Measurements from ENCODE around the gene ITGA1.
A peak's percentile ranks its signal among the peaks of the same experiment; 100 is the strongest.

The ITGA1 gene

DNA sequence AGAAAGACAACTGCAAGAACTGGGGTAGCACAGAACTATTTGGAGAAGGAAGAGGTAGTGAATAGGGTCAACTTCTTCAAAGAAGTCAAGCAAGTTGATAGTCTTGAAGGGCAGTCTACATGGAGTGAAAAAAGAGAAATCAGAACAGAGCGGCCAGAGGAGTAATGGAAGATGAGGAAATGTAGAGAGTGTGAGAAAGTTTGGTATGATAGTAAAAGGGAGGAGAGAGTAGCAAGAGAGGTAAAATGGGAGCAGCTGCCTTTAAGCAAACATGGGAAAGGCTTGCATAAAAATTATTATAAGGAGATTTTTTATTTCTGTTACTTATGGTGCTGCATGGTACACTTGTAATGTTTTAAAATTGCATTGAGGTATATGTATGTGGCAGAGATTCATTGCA lies 208.2 kb downstream of the ITGA1 start:
- Histone ChIP-seq H3K36me3 (replicated peaks in 1 of 2; ENCODE audit: control insufficient read depth in 2 of 2, insufficient read depth in 2 of 2, low read length in 2 of 2) (no peaks in the 10 kb centered on the region), H3K4ac (ENCODE audit: low read length) (no peak overlapping the region), H3K27me3 (ENCODE audit: control insufficient read depth in 3 of 3, insufficient read depth in 3 of 3, low read depth in 1 of 3, low read length in 3 of 3) (no peaks in the 10 kb centered on the region), H3K4me3 (ENCODE audit: low read length in 2 of 2) (no peak overlapping the region), H2AK5ac (ENCODE audit: low read depth, low read length) (no peak overlapping the region), H2BK12ac (ENCODE audit: low read length) (no peak overlapping the region), H3K18ac (ENCODE audit: low read length) (no peak overlapping the region), H3K4me2 (ENCODE audit: insufficient read depth, low read length, poor library complexity, severe bottlenecking) (no peak overlapping the region), H3K27ac (replicated peaks; ENCODE audit: low read length) (no peak overlapping the region), H4K91ac (ENCODE audit: low read depth, low read length, poor library complexity) (no peak overlapping the region), H2AFZ (ENCODE audit: low read length) (no peak overlapping the region), H3K4me1 (ENCODE audit: control insufficient read depth in 2 of 2, insufficient read depth in 1 of 2, low read depth in 1 of 2, low read length in 2 of 2) (peaks cover 2 to 13% of the 10 kb centered on the region in 2 donors), H3K79me1 (ENCODE audit: low read depth, low read length) (no peaks in the 10 kb centered on the region), H4K8ac (ENCODE audit: low read depth, low read length) (no peak overlapping the region), H2BK120ac (ENCODE audit: low read depth, low read length) (no peak overlapping the region), H2BK5ac (ENCODE audit: low read length) (no peak overlapping the region), H3K14ac (ENCODE audit: low read length) (no peak overlapping the region), H2BK15ac (ENCODE audit: low read length) (no peak overlapping the region), H3K23ac (ENCODE audit: low read depth, low read length, poor library complexity) (no peak overlapping the region), H3K9ac (ENCODE audit: low read depth, low read length, poor library complexity) (no peak overlapping the region), H3K9me3 (replicated peaks in 1 of 2; ENCODE audit: control insufficient read depth in 2 of 2, insufficient read depth in 1 of 2, low read depth in 1 of 2, low read length in 2 of 2) (no peaks in the 10 kb centered on the region)
- 100% methylated on average over 1 of the region's 1 CpG for WGBS, 2 donors (ENCODE audit: extremely low coverage in 2 of 2, insufficient read length in 2 of 2, insufficient replicate concordance in 1 of 2)
- DNase-seq (ENCODE audit: low spot score), result no peak

DNA sequence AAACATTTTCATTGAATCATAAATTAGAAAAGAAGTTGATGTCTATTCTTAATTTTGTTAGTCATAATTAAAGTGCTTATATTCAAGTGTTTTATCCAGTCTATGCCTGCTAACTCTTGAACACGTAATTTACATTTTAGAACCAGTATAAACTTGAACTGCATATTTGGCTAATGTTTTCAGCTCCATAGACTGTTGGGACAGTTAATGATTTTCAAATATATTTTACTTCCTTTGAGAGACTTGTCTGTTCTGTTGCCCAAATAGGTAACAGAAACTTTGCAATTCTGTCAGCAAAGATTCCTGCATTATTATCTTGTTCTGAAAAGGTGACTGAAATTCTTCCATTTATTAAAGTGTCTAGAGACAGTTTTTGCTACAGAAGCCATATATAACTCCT lies 209.3 kb downstream of the ITGA1 start:
- Histone ChIP-seq H3K79me1 (ENCODE audit: low read depth, low read length) (no peaks in the 10 kb centered on the region), H2BK120ac (ENCODE audit: low read depth, low read length) (no peak overlapping the region), H4K91ac (ENCODE audit: low read depth, low read length, poor library complexity) (no peak overlapping the region), H2AK5ac (ENCODE audit: low read depth, low read length) (no peak overlapping the region), H3K4me1 (ENCODE audit: control insufficient read depth in 2 of 2, insufficient read depth in 1 of 2, low read depth in 1 of 2, low read length in 2 of 2) (peaks cover 2 to 13% of the 10 kb centered on the region in 2 donors), H3K14ac (ENCODE audit: low read length) (no peak overlapping the region), H3K18ac (ENCODE audit: low read length) (no peak overlapping the region), H2AFZ (ENCODE audit: low read length) (no peak overlapping the region), H2BK12ac (ENCODE audit: low read length) (no peak overlapping the region), H3K27me3 (ENCODE audit: control insufficient read depth in 3 of 3, insufficient read depth in 3 of 3, low read depth in 1 of 3, low read length in 3 of 3) (no peaks in the 10 kb centered on the region), H3K4ac (ENCODE audit: low read length) (no peak overlapping the region), H4K8ac (ENCODE audit: low read depth, low read length) (no peak overlapping the region), H3K23ac (ENCODE audit: low read depth, low read length, poor library complexity) (no peak overlapping the region), H3K36me3 (replicated peaks in 1 of 2; ENCODE audit: control insufficient read depth in 2 of 2, insufficient read depth in 2 of 2, low read length in 2 of 2) (no peaks in the 10 kb centered on the region), H3K9me3 (replicated peaks in 1 of 2; ENCODE audit: control insufficient read depth in 2 of 2, insufficient read depth in 1 of 2, low read depth in 1 of 2, low read length in 2 of 2) (no peaks in the 10 kb centered on the region), H3K4me2 (ENCODE audit: insufficient read depth, low read length, poor library complexity, severe bottlenecking) (no peak overlapping the region), H3K27ac (replicated peaks; ENCODE audit: low read length) (no peak overlapping the region), H3K9ac (ENCODE audit: low read depth, low read length, poor library complexity) (no peak overlapping the region), H3K4me3 (ENCODE audit: low read length in 2 of 2) (no peak overlapping the region), H2BK15ac (ENCODE audit: low read length) (no peak overlapping the region), H2BK5ac (ENCODE audit: low read length) (no peak overlapping the region)
- no CpG with 5 or more reads among the region's 1 CpG for WGBS, 2 donors (ENCODE audit: extremely low coverage in 2 of 2, insufficient read length in 2 of 2, insufficient replicate concordance in 1 of 2)
- DNase-seq (ENCODE audit: low spot score), result no peak

DNA sequence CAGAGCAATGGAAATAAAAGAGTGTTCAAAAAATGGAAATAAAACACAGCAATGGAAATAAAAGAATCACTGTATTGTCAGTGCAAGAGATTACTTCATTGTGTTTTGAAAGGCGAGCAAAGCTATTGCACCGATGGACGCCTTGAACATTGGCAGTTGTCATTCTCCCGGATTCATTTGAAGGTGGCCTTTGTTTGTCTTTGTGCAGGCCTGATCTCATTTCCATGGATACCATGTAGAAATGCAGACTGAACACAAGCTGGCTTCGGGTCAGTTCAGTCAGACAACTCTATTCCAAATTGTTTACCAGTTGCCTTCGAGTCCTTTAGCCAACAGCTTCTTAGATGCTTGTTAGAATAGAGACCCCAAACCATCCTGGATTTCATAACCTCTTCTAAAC lies 209.7 kb downstream of the ITGA1 start:
- no peak overlapping the region for H3K27ac ChIP-seq (replicated peaks; ENCODE audit: low read length)
- H3K27me3 ChIP-seq (ENCODE audit: control insufficient read depth in 3 of 3, insufficient read depth in 3 of 3, low read depth in 1 of 3, low read length in 3 of 3), result no peaks in the 10 kb centered on the region
- H2BK15ac ChIP-seq (ENCODE audit: low read length), result no peak overlapping the region
- no peak overlapping the region for H2BK12ac ChIP-seq (ENCODE audit: low read length)
- no peak overlapping the region for H3K14ac ChIP-seq (ENCODE audit: low read length)
- DNase-seq (ENCODE audit: low spot score), result peak; percentile 68
- H2AK5ac ChIP-seq (ENCODE audit: low read depth, low read length), result no peak overlapping the region
- H3K18ac ChIP-seq (ENCODE audit: low read length), result no peak overlapping the region
- peaks cover 2 to 13% of the 10 kb centered on the region in 2 donors for H3K4me1 ChIP-seq (ENCODE audit: control insufficient read depth in 2 of 2, insufficient read depth in 1 of 2, low read depth in 1 of 2, low read length in 2 of 2)
- H3K4me2 ChIP-seq (ENCODE audit: insufficient read depth, low read length, poor library complexity, severe bottlenecking), result no peak overlapping the region
- no peaks in the 10 kb centered on the region for H3K36me3 ChIP-seq (replicated peaks in 1 of 2; ENCODE audit: control insufficient read depth in 2 of 2, insufficient read depth in 2 of 2, low read length in 2 of 2)
- H2BK120ac ChIP-seq (ENCODE audit: low read depth, low read length), result no peak overlapping the region
- no peak overlapping the region for H3K4me3 ChIP-seq (ENCODE audit: low read length in 2 of 2)
- no peaks in the 10 kb centered on the region for H3K79me1 ChIP-seq (ENCODE audit: low read depth, low read length)
- no peak overlapping the region for H2AFZ ChIP-seq (ENCODE audit: low read length)
- H2BK5ac ChIP-seq (ENCODE audit: low read length), result no peak overlapping the region
- H3K23ac ChIP-seq (ENCODE audit: low read depth, low read length, poor library complexity), result no peak overlapping the region
- no peak overlapping the region for H3K4ac ChIP-seq (ENCODE audit: low read length)
- no peak overlapping the region for H4K91ac ChIP-seq (ENCODE audit: low read depth, low read length, poor library complexity)
- no peak overlapping the region for H4K8ac ChIP-seq (ENCODE audit: low read depth, low read length)
- no peaks in the 10 kb centered on the region for H3K9me3 ChIP-seq (replicated peaks in 1 of 2; ENCODE audit: control insufficient read depth in 2 of 2, insufficient read depth in 1 of 2, low read depth in 1 of 2, low read length in 2 of 2)
- H3K9ac ChIP-seq (ENCODE audit: low read depth, low read length, poor library complexity), result no peak overlapping the region
- no CpG with 5 or more reads among the region's 6 CpGs for WGBS, 2 donors (ENCODE audit: extremely low coverage in 2 of 2, insufficient read length in 2 of 2, insufficient replicate concordance in 1 of 2)

DNA sequence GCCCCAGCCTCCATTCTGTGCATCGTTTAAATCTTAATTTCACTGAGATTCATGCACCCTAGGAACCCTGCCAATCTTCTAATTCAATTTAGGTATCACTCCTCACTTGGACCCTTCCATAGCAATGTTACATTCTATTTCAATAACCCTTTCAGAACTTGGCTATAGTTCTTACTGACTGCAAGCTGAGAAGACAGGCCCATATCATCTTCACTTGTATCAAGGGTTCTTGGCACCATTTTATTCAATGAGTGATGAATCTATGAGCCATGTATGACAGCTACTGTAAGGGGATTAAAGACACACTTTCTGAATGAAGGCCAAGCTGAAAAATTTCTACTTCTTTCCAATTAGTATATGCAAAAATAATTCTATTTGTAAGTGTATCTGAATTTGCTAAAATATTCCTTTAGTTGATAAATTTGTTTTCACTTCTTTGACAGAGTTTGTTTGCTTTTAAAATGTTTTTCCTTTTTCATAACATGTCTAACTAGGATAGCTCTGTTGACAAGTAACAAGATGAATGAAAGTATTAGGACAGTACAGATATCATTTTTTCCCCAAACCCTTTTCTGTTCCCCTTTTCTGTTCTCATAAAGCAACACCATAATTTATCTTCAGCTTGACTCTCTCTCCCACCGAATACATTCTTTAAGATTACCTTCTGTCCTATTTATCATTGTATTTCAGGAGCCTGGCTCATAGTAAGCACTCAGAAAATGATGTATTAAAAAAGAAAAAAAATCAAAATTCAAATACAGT lies 211.0 kb downstream of the ITGA1 start:
- Histone ChIP-seq H3K4ac (ENCODE audit: low read length) (no peak overlapping the region), H4K91ac (ENCODE audit: low read depth, low read length, poor library complexity) (no peak overlapping the region), H2BK15ac (ENCODE audit: low read length) (no peak overlapping the region), H2BK120ac (ENCODE audit: low read depth, low read length) (no peak overlapping the region), H3K4me1 (ENCODE audit: control insufficient read depth in 2 of 2, insufficient read depth in 1 of 2, low read depth in 1 of 2, low read length in 2 of 2) (peaks cover 2 to 13% of the 10 kb centered on the region in 2 donors), H2AFZ (ENCODE audit: low read length) (no peak overlapping the region), H3K79me1 (ENCODE audit: low read depth, low read length) (no peaks in the 10 kb centered on the region), H3K4me3 (ENCODE audit: low read length in 2 of 2) (no peak overlapping the region), H2AK5ac (ENCODE audit: low read depth, low read length) (no peak overlapping the region), H3K23ac (ENCODE audit: low read depth, low read length, poor library complexity) (no peak overlapping the region), H3K9ac (ENCODE audit: low read depth, low read length, poor library complexity) (no peak overlapping the region), H4K8ac (ENCODE audit: low read depth, low read length) (no peak overlapping the region), H3K4me2 (ENCODE audit: insufficient read depth, low read length, poor library complexity, severe bottlenecking) (no peak overlapping the region), H3K27me3 (ENCODE audit: control insufficient read depth in 3 of 3, insufficient read depth in 3 of 3, low read depth in 1 of 3, low read length in 3 of 3) (no peaks in the 10 kb centered on the region), H3K14ac (ENCODE audit: low read length) (no peak overlapping the region), H2BK5ac (ENCODE audit: low read length) (no peak overlapping the region), H3K27ac (replicated peaks; ENCODE audit: low read length) (no peak overlapping the region), H2BK12ac (ENCODE audit: low read length) (no peak overlapping the region), H3K36me3 (replicated peaks in 1 of 2; ENCODE audit: control insufficient read depth in 2 of 2, insufficient read depth in 2 of 2, low read length in 2 of 2) (no peaks in the 10 kb centered on the region), H3K18ac (ENCODE audit: low read length) (no peak overlapping the region), H3K9me3 (replicated peaks in 1 of 2; ENCODE audit: control insufficient read depth in 2 of 2, insufficient read depth in 1 of 2, low read depth in 1 of 2, low read length in 2 of 2) (no peaks in the 10 kb centered on the region)
- DNase-seq (ENCODE audit: low spot score), result no peak
- no CpG with 5 or more reads among the region's 2 CpGs for WGBS, 2 donors (ENCODE audit: extremely low coverage in 2 of 2, insufficient read length in 2 of 2, insufficient replicate concordance in 1 of 2)
